Erythroblast (primary cell): ENCODE results near the gene ADPRM.
"Not testable (repeated sequence)": the region's sequence is repeated elsewhere in the genome, so short reads cannot be mapped to it uniquely, and the experiment has no call there.

Source experiments
- DNase-seq, 2 experiments: peaks; one replicate each; lab custom pipeline; 2025; lab: John Stamatoyannopoulos, UW
- GATA1 ChIP-seq: IDR thresholded peaks from 2 replicates; pipeline ENCODE4 v1.6.1; 2011; ENCODE audit warnings: low read depth, mild to moderate bottlenecking, control low read depth, low read length, moderate library complexity
- POLR2A ChIP-seq: IDR thresholded peaks from 2 replicates; pipeline ENCODE4 v1.6.1; 2011; ENCODE audit warnings: mild to moderate bottlenecking, low read length

ADPRM gene

DNA sequence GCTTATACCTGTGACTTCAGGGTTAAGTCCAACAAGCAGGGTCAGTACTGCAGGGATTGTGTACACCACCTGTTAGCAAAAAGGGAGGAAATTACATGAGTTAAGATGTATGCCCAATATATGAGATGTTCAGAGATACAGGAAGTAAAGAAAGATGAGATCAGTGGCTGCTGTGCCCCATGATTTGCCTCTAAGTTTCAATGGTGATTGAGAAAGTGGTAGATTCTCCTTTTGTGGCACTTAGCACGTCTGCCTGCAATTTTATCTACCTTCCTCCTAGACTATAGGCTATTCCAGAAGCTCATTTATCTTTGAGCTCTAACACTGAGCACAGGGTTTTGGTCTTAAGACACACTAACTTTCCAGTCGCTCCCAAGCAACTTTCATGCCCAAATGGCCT is 28.8 kb downstream of the ADPRM start:
- no peak for DNase-seq
- no peak for TF ChIP-seq GATA1
- TF ChIP-seq POLR2A, result no peak

GRCh38 chr17:10727192-10727591 is 29.8 kb downstream of the ADPRM start:
- TF ChIP-seq GATA1, result no peak
- no peak for DNase-seq

GRCh38 chr17:10728331-10728892 is 31.0 kb downstream of the ADPRM start:
- DNase-seq, result no peak
- TF ChIP-seq GATA1, result no peak
- no peak for TF ChIP-seq POLR2A

DNA sequence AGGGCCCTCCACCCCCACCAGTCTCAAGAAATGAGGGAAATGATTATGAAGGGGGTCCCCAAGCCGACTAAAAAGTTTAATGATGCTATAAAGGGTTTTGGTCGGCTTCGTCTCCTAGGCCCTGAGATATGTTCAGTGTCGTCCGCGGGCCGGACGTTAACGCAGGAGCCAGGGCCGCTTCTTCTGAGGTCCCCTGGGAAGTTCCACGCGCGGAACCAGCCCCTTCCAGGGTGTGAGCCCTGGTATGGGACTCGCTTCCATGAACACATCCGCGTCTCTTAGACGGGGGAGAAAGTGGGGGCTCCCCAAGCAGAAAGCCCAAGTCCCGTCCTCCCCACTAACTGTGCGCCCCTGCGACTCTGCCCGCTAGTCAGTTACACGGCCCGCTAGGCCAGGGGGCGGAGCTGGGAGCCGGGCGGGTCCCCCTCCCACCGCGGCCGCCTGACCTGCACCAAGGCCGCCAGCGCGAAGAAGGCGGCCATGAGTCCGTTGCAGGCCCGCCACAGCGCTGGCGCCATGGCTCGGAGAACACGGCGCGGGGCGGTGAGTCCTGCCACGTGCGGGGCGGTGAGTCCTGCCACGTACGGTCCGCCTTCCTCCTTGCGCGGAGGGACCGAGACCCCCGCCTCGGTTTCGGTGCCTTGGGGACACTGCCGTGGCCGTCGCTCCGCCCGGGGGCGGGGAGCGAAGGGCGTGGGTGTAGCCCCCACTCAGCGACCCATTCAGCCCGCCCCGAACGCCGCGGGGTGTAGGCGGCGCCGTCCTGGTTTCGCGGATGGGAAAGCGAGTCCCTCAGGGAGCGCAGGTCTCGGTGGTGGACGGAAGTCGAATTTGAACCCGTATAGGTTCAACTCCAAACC is 32.2 kb downstream of the ADPRM start, which contains the start of gene TMEM220:
Gene TMEM220, minus strand, starts transcription at position 690 of the 860 bp plus-strand sequence. Its CDS starts 172 bp downstream, at position 518.
- TF ChIP-seq GATA1 (no peak), POLR2A (peak; percentile 45)
- peak; percentile 76 for DNase-seq

DNA sequence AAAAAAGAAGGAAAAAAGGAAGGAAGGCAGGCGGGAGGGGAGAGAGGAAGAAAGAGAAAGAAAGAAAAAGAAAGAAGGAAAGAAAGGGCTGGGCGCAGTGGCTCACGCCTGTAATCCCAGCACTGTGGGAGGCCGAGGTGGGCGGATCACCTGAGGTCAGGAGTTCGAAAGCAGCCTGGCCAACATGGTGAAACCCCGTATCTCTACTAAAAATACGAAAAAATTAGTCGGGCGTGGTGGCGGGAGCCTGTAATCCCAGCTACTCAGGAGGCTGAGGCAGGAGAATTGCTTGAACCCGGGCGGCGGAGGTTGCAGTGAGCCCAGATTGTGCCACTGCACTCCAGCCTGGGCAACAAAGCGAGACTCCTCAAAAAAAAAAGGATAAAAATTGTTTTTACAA is 32.9 kb downstream of the ADPRM start:
- DNase-seq, result peak; percentile 37 to 44

GRCh38 chr17:10731408-10731879 is 34.0 kb downstream of the ADPRM start:
- TF ChIP-seq POLR2A (no peak), GATA1 (no peak)
- no peak for DNase-seq

- not testable (repeated sequence) for DNase-seq
These were observed 34.7 kb downstream of the ADPRM start for GRCh38 chr17:10732121-10732520.

DNA sequence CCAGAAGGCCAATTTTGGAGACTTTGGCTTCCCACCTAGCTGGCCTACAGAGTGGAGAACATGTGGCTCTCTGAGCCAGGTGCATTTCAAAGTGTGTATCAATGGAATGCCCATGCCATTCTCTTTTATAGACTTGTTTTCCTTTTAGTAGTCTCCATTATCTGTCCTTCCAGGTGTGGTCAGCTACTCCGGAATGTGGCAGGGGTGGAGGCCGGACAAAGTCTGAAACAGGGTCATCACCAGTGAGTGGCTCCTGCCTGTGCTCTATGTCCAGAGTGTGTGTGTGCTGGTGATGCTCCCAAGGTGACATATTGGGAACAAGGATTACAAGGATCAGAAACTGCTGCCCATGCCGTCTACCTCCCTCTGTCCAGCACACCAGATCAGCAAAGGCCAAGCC is 36.3 kb downstream of the ADPRM start:
- DNase-seq, result no peak
- no peak for TF ChIP-seq POLR2A

GRCh38 chr17:10735251-10735650 is 37.9 kb downstream of the ADPRM start:
- DNase-seq, result no peak
- no peak for TF ChIP-seq POLR2A
- no peak for TF ChIP-seq GATA1

DNA sequence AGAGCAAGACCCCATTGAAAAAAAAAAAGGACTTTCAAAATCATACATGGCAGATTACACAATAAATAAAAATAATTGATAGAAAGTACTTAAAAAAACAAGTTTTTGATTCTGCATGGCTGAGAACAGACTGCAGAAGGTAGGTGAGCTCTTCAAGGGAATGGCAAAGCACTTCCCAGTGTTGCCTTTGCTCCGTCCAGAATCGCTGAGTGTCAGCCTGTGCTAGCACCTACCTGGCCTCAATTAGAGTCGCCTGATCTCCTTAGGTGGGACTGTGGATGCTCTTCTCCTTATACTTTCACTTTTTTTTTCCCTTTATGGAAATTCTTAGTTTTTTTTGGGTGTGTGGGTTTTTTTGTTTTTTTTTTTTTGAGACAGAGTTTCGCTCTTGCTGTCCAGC is 38.4 kb downstream of the ADPRM start:
- TF ChIP-seq GATA1 (no peak), POLR2A (no peak)

GRCh38 chr17:10737168-10737622 is 39.8 kb downstream of the ADPRM start:
- TF ChIP-seq GATA1, result no peak
- no peak for TF ChIP-seq POLR2A
- DNase-seq, result peak; percentile 48 to 56

More for the DNA sequence above, 38.4 kb downstream of the ADPRM start:
- DNase-seq, result no peak

DNA sequence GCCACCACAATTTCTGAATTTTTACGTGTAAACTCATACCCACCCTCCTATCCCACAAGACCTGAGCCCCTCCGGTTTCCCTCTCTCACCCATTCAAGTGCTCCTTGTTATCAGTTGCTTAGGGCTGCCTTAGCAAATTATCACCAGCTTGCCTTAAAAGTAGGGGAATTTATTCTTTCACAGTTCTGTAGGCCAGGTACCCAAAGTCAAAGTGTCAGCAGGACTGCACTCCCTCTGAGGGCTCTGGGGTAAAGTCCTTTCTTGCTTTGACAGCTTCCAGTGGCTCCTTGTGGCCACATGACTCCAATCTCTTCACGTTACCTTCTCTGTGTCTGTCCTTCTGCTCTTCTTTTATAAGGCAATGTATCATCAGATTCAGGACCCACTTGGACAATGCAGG is 40.3 kb downstream of the ADPRM start:
- DNase-seq, result no peak
- TF ChIP-seq GATA1 (no peak), POLR2A (no peak)

GRCh38 chr17:10738521-10739258 is 41.3 kb downstream of the ADPRM start:
- no peak for DNase-seq
- no peak for TF ChIP-seq GATA1
- no peak for TF ChIP-seq POLR2A

- no peak for DNase-seq
These were observed 42.0 kb downstream of the ADPRM start for GRCh38 chr17:10739386-10739785.

More at GRCh38 chr17:10739386-10739785, 42.0 kb downstream of the ADPRM start:
- TF ChIP-seq GATA1 (no peak), POLR2A (no peak)
